Thoracic aorta endothelial cell (primary cell): ENCODE measurements around the gene PRKACB. TPM values are rescaled to one million over a fixed set of nuclear protein-coding genes. Genes with fewer than 3 reads are reported as not detected.

Experiments used
- small RNA-seq: library from RNA; depleted of rRNA; stranded (forward); fragments of <200 nt; gene quantifications from one replicate; pipeline ENCODE3, GENCODE V24; 2012
- total RNA-seq: library from RNA; depleted of rRNA; stranded (reverse); fragments of >200 nt; gene quantifications from 2 replicates; pipeline ENCODE4 v1.2.3, GENCODE V29; 2012

Gene PRKACB
- 140 and 160 TPM in 2 replicates for total RNA-seq

DNA sequence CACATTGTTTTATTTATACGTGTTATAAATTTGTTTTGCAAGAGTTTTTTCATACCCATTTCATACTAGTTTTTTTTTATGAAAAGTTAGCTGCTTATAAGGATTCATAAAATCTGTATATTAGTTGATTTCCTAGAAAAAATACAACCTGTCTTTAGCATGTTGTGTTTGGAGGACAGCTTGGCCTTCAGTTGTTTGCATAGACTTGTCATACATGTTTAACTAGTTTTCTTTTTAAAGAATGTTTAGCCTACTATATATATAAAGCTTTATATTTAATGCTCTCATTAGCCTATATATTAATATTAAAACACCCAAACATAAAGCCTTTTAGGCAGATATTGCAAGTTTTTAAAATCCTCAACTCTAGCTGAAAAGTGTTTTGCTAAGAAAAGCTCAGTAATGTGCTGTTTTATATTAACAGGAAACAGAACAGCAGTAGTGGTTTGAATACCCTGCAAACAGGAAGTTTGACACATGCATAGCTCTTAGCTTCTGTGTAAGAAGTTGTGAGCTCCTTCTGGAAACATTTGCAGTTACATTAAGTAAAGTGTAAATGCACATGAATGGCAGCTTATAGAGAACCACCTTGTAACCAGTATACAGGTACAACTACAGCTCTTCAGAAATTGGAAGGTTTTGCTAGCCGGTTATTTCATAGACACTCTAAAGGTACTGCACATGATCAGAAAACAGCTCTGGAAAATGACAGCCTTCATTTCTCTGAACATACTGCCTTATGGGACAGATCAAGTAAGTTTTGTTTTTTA lies at the start of gene PRKACB:
PRKACB (plus strand) TSS at position 476 of the 770 bp plus-strand sequence; CDS start at position 567, 91 bp downstream.

Small RNA genes lying within 50 kb of the gene (small RNA-seq; reads per million reads assigned to genes)
- gene AL450063.1 (not detected), gene RF00410 (not detected)

Other genes with a start within 250 kb of the PRKACB start
- 6.5 and 11.8 TPM in 2 replicates for gene TTLL7, start 145.1 kb upstream of the PRKACB start, total RNA-seq
- 2.8 and 3.2 TPM in 2 replicates for gene SAMD13, start 157.4 kb downstream of the PRKACB start, total RNA-seq